ENCODE results near the gene ADORA2A. TPM values are rescaled to one million over a fixed set of nuclear protein-coding genes. Genes with fewer than 3 reads are reported as not detected.

ADORA2A gene
- polyA plus RNA-seq, 1 experiment: 2.8 TPM

- DNase-seq (ENCODE audit: low read depth): no peak
- TF ChIP-seq, protein P1, sequence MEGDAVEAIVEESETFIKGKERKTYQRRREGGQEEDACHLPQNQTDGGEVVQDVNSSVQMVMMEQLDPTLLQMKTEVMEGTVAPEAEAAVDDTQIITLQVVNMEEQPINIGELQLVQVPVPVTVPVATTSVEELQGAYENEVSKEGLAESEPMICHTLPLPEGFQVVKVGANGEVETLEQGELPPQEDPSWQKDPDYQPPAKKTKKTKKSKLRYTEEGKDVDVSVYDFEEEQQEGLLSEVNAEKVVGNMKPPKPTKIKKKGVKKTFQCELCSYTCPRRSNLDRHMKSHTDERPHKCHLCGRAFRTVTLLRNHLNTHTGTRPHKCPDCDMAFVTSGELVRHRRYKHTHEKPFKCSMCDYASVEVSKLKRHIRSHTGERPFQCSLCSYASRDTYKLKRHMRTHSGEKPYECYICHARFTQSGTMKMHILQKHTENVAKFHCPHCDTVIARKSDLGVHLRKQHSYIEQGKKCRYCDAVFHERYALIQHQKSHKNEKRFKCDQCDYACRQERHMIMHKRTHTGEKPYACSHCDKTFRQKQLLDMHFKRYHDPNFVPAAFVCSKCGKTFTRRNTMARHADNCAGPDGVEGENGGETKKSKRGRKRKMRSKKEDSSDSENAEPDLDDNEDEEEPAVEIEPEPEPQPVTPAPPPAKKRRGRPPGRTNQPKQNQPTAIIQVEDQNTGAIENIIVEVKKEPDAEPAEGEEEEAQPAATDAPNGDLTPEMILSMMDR (IDR thresholded peaks at IDR 0.05; ENCODE audit: insufficient read depth, low read depth, low read length): no peak
- no peaks in the 10 kb centered on the region for H3K36me3 ChIP-seq (ENCODE audit: control insufficient read depth, insufficient read depth, low read length)
- ChIA-PET POLR2A (no interaction called here), CTCF (interaction anchor here (2.0 kb wide), 1 partner anchor 73 kb away, joined by 8 read pairs; no protein-coding TSS in a partner anchor)
- peaks cover 7% of the 10 kb centered on the region for H3K27me3 ChIP-seq (ENCODE audit: control insufficient read depth, insufficient read depth, low read length)
- no peak overlapping the region for H3K4me3 ChIP-seq (ENCODE audit: low read depth, low read length)
Observed at GRCh38 chr22:24429411-24430365, 2.3 kb downstream of the ADORA2A start.

GRCh38 chr22:24430431-24431308 lies 3.3 kb downstream of the ADORA2A start:
- TF ChIP-seq, protein P1 (IDR thresholded peaks at IDR 0.05; ENCODE audit: insufficient read depth, low read depth, low read length): no peak
- Histone ChIP-seq H3K27me3 (ENCODE audit: control insufficient read depth, insufficient read depth, low read length) (peaks cover 7% of the 10 kb centered on the region), H3K36me3 (ENCODE audit: control insufficient read depth, insufficient read depth, low read length) (no peaks in the 10 kb centered on the region), H3K4me3 (ENCODE audit: low read depth, low read length) (no peak overlapping the region)
- DNase-seq (ENCODE audit: low read depth): no peak
- CTCF ChIA-PET: interaction anchor here (2.0 kb wide), 1 partner anchor 72 kb away, joined by 8 read pairs; no protein-coding TSS in a partner anchor
- POLR2A ChIA-PET: no interaction called here

GRCh38 chr22:24431309-24432034 lies 4.1 kb downstream of the ADORA2A start:
- ChIA-PET POLR2A (no interaction called here), CTCF (no interaction called here)
- Histone ChIP-seq H3K4me3 (ENCODE audit: low read depth, low read length) (no peak overlapping the region), H3K36me3 (ENCODE audit: control insufficient read depth, insufficient read depth, low read length) (no peaks in the 10 kb centered on the region), H3K27me3 (ENCODE audit: control insufficient read depth, insufficient read depth, low read length) (no peaks in the 10 kb centered on the region)
- no peak for DNase-seq (ENCODE audit: low read depth)
- TF ChIP-seq, protein P1 (IDR thresholded peaks at IDR 0.05; ENCODE audit: insufficient read depth, low read depth, low read length): no peak

GRCh38 chr22:24432059-24432853 lies 4.9 kb downstream of the ADORA2A start:
- TF ChIP-seq, protein P1 (IDR thresholded peaks at IDR 0.05; ENCODE audit: insufficient read depth, low read depth, low read length): no peak
- ChIA-PET CTCF (no interaction called here), POLR2A (no interaction called here)

More at GRCh38 chr22:24432059-24432853, 4.9 kb downstream of the ADORA2A start:
- Histone ChIP-seq H3K4me3 (ENCODE audit: low read depth, low read length) (no peak overlapping the region), H3K36me3 (ENCODE audit: control insufficient read depth, insufficient read depth, low read length) (no peaks in the 10 kb centered on the region), H3K27me3 (ENCODE audit: control insufficient read depth, insufficient read depth, low read length) (no peaks in the 10 kb centered on the region)
- DNase-seq (ENCODE audit: low read depth): no peak

All from BJ (cell line).